ENCODE measurements around the gene RASSF7.
A peak's percentile ranks its signal among the peaks of the same experiment; 100 is the strongest.

Gene RASSF7

DNA sequence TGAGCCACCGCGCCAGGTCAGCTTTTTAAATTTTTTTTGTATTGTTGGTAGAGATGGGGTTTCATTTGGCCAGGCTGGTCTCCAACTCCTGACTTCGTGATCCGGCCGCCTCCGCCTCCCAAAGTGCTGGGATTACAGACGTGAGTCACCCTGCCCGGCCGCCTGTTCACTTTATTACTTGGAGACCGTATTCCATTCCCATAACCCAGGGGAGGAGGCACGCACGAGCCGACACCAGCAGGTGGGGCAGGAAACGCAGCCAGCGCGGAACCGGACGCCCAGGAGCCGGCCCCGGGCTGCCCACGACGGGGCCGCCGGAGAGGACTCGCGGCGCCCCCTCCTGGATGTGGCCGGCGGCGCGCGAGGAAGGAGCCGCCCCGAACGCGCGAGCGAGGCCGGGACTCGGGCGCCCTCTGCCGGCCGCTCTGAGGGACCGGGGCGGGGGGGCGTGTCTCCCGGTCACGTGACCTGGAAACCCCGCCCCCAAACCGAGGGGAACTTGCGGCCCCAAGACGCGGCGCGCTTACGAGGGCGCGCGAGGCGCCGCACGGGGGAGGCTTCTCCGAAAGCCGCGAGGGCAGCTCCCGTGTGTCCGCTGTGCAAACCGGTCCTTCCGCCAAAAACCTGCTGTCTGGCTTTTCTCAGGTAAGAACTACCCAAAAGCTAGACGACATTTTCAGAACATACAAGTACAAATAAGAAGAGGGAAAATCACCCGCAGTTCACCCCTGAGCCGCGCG, 42.1 kb upstream of the RASSF7 start:
- TF ChIP-seq, protein P1, sequence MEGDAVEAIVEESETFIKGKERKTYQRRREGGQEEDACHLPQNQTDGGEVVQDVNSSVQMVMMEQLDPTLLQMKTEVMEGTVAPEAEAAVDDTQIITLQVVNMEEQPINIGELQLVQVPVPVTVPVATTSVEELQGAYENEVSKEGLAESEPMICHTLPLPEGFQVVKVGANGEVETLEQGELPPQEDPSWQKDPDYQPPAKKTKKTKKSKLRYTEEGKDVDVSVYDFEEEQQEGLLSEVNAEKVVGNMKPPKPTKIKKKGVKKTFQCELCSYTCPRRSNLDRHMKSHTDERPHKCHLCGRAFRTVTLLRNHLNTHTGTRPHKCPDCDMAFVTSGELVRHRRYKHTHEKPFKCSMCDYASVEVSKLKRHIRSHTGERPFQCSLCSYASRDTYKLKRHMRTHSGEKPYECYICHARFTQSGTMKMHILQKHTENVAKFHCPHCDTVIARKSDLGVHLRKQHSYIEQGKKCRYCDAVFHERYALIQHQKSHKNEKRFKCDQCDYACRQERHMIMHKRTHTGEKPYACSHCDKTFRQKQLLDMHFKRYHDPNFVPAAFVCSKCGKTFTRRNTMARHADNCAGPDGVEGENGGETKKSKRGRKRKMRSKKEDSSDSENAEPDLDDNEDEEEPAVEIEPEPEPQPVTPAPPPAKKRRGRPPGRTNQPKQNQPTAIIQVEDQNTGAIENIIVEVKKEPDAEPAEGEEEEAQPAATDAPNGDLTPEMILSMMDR (IDR thresholded peaks at IDR 0.05; ENCODE audit: borderline replicate concordance, control extremely low read depth, extremely low read depth, insufficient read depth, missing control alignments) = peak; percentile 97
- peak; percentile 97 for DNase-seq (ENCODE audit: low spot score)
- in situ Hi-C loops (cut with MboI; ENCODE audit: low sequenced_read_pairs, unreplicated experiment) = no loop called here

DNA sequence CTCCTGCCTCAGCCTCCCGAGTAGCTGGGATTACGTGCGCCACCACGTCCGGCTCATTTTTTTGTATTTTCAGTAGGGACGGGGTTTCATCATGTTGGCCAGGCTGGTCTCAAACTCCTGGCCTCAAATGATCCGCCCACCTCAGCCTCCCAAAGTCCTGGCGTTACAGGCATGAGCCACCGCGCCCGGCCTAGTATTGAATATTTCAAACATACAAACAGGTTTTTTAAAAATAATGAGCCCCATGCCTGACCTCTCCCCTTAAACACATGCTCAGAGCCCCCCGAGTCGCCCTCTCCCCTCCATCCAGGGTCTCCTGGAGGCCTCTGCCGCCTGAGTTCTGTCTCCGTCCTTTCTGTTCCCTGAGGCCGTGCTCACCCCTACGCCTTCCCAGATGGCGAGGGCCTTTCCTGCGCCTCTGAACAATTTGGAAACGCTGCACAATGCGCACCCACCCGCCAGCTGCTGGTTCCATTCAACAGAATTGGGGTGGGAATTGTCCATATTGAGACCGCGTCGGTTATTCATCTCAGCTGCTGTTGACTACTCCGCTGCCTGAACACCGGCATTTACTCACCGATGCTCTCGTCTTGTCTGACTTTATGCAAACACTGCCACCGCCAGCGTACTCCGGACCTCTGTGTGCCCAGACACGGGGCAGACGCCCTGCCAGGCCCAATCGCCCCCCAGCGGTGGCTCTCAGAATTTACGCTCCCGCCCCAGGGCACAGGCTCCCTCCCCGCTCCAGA, 40.2 kb upstream of the RASSF7 start:
- TF ChIP-seq, protein P1 (IDR thresholded peaks at IDR 0.05; ENCODE audit: borderline replicate concordance, control extremely low read depth, extremely low read depth, insufficient read depth, missing control alignments) = no peak
- DNase-seq (ENCODE audit: low spot score) = no peak
- in situ Hi-C loops (cut with MboI; ENCODE audit: low sequenced_read_pairs, unreplicated experiment) = no loop called here

DNA sequence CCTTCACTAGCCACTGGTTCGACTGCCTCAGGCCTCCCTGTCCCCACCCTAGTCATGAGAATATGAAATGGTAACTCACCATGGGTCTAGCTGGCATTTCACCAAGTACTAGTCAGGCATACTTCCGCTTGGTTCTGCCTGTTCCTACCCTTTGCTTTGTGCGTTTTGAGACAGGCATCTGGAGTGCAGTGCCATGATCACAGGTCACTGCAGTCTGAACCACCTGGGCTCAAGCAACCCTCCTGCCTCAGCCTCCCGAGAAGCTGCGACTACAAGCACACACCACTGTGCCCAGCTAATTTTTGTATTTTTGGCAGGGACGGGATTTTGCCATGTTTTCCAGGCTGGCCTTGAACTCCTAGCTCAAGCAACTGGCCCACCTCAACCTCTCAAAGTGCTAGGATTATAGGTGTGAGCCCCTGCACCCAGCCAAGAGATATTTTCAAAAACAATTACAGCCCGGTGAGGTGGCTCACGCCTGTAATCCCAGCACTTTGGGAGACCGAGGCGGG, 39.5 kb upstream of the RASSF7 start:
- DNase-seq (ENCODE audit: low spot score) = no peak
- in situ Hi-C loops (cut with MboI; ENCODE audit: low sequenced_read_pairs, unreplicated experiment) = no loop called here
- TF ChIP-seq, protein P1 (IDR thresholded peaks at IDR 0.05; ENCODE audit: borderline replicate concordance, control extremely low read depth, extremely low read depth, insufficient read depth, missing control alignments) = no peak

DNA sequence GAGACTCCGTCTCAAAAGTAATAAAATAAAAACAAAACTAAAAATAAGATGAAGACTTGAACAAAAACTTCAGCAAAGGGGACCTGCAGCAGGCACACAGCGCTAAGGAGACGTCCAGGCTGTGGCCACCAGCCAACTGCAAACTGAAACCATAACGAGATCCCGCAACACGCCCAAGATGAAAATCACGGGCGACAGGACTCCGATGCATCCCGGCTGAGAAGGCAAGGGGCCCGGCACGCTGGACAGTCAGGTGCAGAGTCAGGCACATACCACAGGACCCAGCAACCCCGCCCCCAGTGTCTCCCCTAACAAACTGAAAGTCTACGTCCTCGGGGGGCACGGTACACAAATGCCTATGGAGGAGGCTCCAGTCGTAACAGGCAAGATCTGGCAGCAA, 34.6 kb upstream of the RASSF7 start:
- no peak for DNase-seq (ENCODE audit: low spot score)
- in situ Hi-C loops (cut with MboI; ENCODE audit: low sequenced_read_pairs, unreplicated experiment) = no loop called here
- TF ChIP-seq, protein P1 (IDR thresholded peaks at IDR 0.05; ENCODE audit: borderline replicate concordance, control extremely low read depth, extremely low read depth, insufficient read depth, missing control alignments) = no peak

DNA sequence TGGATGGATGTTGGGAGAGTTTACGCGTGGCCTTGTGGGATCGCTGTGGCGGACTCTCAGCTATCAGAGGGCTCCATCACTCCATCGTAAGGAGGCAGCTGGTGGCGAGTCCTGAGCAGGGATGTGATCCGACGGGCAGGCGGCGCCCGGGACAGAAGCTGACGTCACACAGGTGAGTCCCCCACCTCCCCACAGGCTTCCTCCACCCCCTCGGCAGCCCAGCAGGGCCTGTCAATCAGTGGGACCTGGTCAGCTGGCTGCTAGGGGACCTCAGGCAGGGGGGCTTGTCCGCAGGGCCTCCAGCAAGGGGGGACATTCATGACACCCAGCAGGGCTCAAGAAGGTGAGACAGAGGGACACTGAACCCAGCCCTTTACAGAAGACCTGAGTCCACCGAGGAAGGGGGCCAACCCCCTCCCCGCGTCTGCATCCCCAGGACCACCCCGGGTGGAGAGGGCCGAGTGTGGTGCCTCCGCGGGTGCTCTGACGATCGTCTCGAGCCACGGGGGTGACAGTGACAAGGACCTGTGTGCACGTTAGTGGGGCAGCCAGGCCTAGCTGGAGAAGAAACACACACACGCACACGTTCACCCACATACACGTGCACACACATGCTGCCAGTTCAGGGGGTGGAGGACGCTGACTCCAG, 32.5 kb upstream of the RASSF7 start:
- in situ Hi-C loops (cut with MboI; ENCODE audit: low sequenced_read_pairs, unreplicated experiment) = no loop called here
- TF ChIP-seq, protein P1 (IDR thresholded peaks at IDR 0.05; ENCODE audit: borderline replicate concordance, control extremely low read depth, extremely low read depth, insufficient read depth, missing control alignments) = no peak
- no peak for DNase-seq (ENCODE audit: low spot score)

Data from GM13976 (cell line).